Upper lobe of right lung (tissue), 1 donor: ENCODE data around the gene STARD10. TPM values are rescaled to one million over a fixed set of nuclear protein-coding genes. Genes with fewer than 3 reads are reported as not detected.

Source experiments
- ATAC-seq: fragments of 200-7000 bp; cut with Tn5 transposase; one replicate; pipeline ENCODE4 v1.9.1; 2020; ENCODE audit warnings: mild to moderate bottlenecking, moderate library complexity
- DNase-seq: peaks from one replicate; pipeline ENCODE4 v3.0.0-alpha.2; 2020
- H3K27ac ChIP-seq: fragments of 200-600 bp; one replicate; pipeline ENCODE4 v1.8.0; 2022
- H3K27me3 ChIP-seq: fragments of 200-600 bp; one replicate; pipeline ENCODE4 v1.8.0; 2022; ENCODE audit warnings: mild to moderate bottlenecking
- H3K36me3 ChIP-seq: fragments of 200-600 bp; one replicate; pipeline ENCODE4 v1.8.0; 2022
- H3K4me1 ChIP-seq: fragments of 200-600 bp; one replicate; pipeline ENCODE4 v1.8.0; 2022
- H3K4me3 ChIP-seq: fragments of 200-600 bp; one replicate; pipeline ENCODE4 v1.8.0; 2022; ENCODE audit warnings: mild to moderate bottlenecking
- H3K9me3 ChIP-seq: fragments of 200-600 bp; one replicate; pipeline ENCODE4 v1.8.0; 2022
- intact Hi-C: fragments of 100-400 bp; cut with DNase I; formaldehyde crosslinking; loops from one replicate; pipeline ENCODE4 v1.11.0; 2022
- total RNA-seq: library from RNA; stranded (reverse); fragmentation: NEBNext Ultra II Directional; extraction: Animal tissue kit (Norgen Biotek cat#: 25700); gene quantifications from one replicate; pipeline ENCODE4 v1.2.1, GENCODE V29; 2021
- TF ChIP-seq, protein P1 (sequence below): fragments of 200-600 bp; IDR thresholded peaks from one replicate; pipeline ENCODE4 v1.8.0; 2022; ENCODE audit warnings: antibody characterized with exemption
- donor health status: DM: no; HTN: yes; CAD: no; lungs with severe emphysema.

STARD10 gene
- total RNA-seq, 1 donor from 2014 or later: 116 TPM

DNA sequence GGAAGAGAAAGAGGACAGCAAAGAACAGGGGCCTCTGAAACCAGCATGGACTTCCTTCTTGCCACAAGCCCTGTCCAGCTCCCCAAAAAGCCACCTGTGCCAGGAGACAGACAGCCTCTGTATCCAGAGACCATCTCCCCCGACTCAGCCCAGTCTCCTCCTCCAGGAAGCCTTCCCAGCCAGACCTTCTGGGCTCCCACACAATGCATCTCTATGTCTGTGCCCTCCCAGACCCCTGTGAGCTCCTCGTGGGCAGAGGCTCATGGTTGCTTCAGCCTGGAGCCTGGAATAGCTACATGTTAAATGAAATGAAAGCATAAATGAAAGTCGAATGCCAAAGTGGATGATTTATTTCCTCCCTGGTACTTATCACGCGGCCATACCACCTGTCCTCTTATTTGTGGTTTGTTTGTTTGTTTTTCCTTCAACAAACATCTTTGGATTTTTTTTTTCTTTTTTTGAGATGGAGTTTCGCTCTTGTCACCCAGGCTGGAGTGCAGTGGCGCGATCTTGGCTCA is 34.3 kb downstream of the STARD10 start:
- Histone ChIP-seq H3K9me3 (no peaks in the 10 kb centered on the region), H3K4me1 (peaks cover 8% of the 10 kb centered on the region), H3K36me3 (peaks cover 8% of the 10 kb centered on the region), H3K27me3 (no peaks in the 10 kb centered on the region), H3K4me3 (no peak overlapping the region), H3K27ac (no peak overlapping the region)
- TF ChIP-seq, protein P1, sequence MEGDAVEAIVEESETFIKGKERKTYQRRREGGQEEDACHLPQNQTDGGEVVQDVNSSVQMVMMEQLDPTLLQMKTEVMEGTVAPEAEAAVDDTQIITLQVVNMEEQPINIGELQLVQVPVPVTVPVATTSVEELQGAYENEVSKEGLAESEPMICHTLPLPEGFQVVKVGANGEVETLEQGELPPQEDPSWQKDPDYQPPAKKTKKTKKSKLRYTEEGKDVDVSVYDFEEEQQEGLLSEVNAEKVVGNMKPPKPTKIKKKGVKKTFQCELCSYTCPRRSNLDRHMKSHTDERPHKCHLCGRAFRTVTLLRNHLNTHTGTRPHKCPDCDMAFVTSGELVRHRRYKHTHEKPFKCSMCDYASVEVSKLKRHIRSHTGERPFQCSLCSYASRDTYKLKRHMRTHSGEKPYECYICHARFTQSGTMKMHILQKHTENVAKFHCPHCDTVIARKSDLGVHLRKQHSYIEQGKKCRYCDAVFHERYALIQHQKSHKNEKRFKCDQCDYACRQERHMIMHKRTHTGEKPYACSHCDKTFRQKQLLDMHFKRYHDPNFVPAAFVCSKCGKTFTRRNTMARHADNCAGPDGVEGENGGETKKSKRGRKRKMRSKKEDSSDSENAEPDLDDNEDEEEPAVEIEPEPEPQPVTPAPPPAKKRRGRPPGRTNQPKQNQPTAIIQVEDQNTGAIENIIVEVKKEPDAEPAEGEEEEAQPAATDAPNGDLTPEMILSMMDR: no peak
- intact Hi-C loops: no loop called here
- ATAC-seq (no peak), DNase-seq (no peak)

DNA sequence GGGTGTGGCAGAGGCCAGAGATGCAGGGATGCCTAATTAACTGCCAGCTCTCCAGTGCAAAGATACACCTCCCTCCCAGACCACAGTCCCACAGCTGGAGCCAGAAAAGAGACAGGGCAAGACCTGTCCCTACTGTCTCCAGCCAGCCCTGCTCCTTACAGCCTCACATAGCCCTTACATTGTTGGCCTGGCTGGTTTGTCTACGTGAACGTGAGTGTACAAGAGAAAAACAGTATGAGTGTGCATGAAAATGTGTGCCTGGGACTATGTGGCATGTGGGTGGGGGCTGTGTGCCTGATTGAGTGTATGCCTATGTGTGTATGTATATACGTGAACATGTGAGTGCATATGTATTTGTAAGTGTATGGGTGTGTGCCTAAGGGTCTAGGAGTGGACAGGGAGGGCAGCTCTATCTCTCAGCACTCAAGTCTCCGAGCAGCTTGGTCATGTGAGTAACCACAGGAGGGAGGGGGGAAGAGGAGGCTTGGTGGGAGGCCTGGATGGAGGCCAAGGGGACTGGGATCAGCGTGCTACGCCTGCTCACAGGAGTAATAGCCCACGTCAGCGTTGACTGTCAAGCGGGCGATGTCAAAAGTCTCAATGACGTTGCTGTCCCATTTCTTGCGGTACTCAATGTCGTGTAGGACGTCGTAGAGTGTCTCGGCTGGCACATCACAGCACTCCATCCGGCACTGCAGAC is 35.0 kb downstream of the STARD10 start:
- ATAC-seq (peak; percentile 42), DNase-seq (no peak)
- TF ChIP-seq, protein P1: no peak
- Histone ChIP-seq H3K27ac (no peak overlapping the region), H3K4me3 (no peak overlapping the region), H3K27me3 (no peaks in the 10 kb centered on the region), H3K36me3 (peaks cover 8% of the 10 kb centered on the region), H3K4me1 (peaks cover 3% of the 10 kb centered on the region), H3K9me3 (no peaks in the 10 kb centered on the region)
- intact Hi-C loops: no loop called here

GRCh38 chr11:72758304-72758689 is 35.5 kb downstream of the STARD10 start:
- no peak for DNase-seq
- Histone ChIP-seq H3K4me3 (no peak overlapping the region), H3K4me1 (peaks cover 5% of the 10 kb centered on the region), H3K36me3 (peaks cover 8% of the 10 kb centered on the region), H3K27ac (no peak overlapping the region), H3K9me3 (no peaks in the 10 kb centered on the region), H3K27me3 (no peaks in the 10 kb centered on the region)
- ATAC-seq: no peak
- intact Hi-C loops: no loop called here
- TF ChIP-seq, protein P1: no peak

- no peak overlapping the region for H3K4me3 ChIP-seq
- H3K27ac ChIP-seq: no peak overlapping the region
- ATAC-seq (no peak), DNase-seq (no peak)
- H3K36me3 ChIP-seq: peaks cover 8% of the 10 kb centered on the region
- intact Hi-C loops: no loop called here
- TF ChIP-seq, protein P1: no peak
- H3K9me3 ChIP-seq: no peaks in the 10 kb centered on the region
- peaks cover 17% of the 10 kb centered on the region for H3K4me1 ChIP-seq
- no peaks in the 10 kb centered on the region for H3K27me3 ChIP-seq
These were observed 38.0 kb downstream of the STARD10 start for GRCh38 chr11:72755713-72756285.

DNA sequence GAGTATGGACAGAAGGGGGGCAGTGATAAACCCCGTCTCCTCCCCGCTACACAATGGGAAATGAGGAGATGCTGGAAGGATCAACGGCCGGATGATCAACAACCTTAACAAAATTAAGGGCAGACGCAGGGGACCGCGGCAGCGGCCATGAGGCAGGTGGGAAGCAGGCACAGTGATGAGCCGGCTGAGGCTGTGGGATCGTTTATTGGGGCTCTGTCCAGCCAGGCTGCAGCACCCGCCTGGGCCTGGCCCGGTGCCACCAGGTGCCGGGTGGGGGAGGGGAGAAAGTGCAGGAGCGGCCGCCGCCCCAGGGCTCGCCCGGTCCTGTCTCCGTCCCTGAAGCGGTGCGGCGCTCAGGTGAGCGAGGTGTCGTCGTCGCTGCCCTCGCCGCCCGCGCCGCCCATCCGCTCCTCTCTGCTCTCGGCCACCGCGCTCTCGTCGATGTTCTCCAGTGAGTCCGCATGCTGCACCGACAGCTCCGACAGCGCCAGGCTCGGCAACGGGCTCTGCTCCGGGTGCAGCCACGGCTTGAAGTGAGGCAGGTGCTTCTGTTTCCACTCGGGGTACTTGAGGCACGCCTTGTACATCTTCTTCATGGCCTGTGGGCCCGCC is 39.2 kb downstream of the STARD10 start:
- Histone ChIP-seq H3K4me3 (no peak overlapping the region), H3K27me3 (no peaks in the 10 kb centered on the region), H3K36me3 (peaks cover 8% of the 10 kb centered on the region), H3K9me3 (no peaks in the 10 kb centered on the region), H3K4me1 (peaks cover 22% of the 10 kb centered on the region), H3K27ac (no peak overlapping the region)
- intact Hi-C loops: no loop called here
- no peak for ATAC-seq
- TF ChIP-seq, protein P1: no peak
- no peak for DNase-seq
